Measurements from ENCODE around the gene NFYC.

NFYC gene

GRCh38 chr1:40770296-40771070, 79.0 kb downstream of the NFYC start:
- no peak for TF ChIP-seq CTCF (IDR thresholded peaks at IDR 0.05; ENCODE audit: extremely low read depth, missing control alignments)
- DNase-seq (ENCODE audit: low spot score) = no peak

GRCh38 chr1:40772146-40772955, 80.8 kb downstream of the NFYC start:
- TF ChIP-seq CTCF (IDR thresholded peaks at IDR 0.05; ENCODE audit: extremely low read depth, missing control alignments) = no peak
- no peak for DNase-seq (ENCODE audit: low spot score)

GRCh38 chr1:40773748-40774265, 82.3 kb downstream of the NFYC start:
- no peak for TF ChIP-seq CTCF (IDR thresholded peaks at IDR 0.05; ENCODE audit: extremely low read depth, missing control alignments)
- DNase-seq (ENCODE audit: low spot score) = no peak

GRCh38 chr1:40774266-40774998, 82.9 kb downstream of the NFYC start:
- peak; percentile 73 for DNase-seq (ENCODE audit: low spot score)
- peak; percentile 96 for TF ChIP-seq CTCF (IDR thresholded peaks at IDR 0.05; ENCODE audit: extremely low read depth, missing control alignments)

GRCh38 chr1:40776236-40777072, 85.0 kb downstream of the NFYC start:
- no peak for TF ChIP-seq CTCF (IDR thresholded peaks at IDR 0.05; ENCODE audit: extremely low read depth, missing control alignments)
- DNase-seq (ENCODE audit: low spot score) = no peak

GRCh38 chr1:40777224-40777970, 85.9 kb downstream of the NFYC start:
- no peak for DNase-seq (ENCODE audit: low spot score)
- no peak for TF ChIP-seq CTCF (IDR thresholded peaks at IDR 0.05; ENCODE audit: extremely low read depth, missing control alignments)

Data from GM20000 (cell line).